Measurements from ENCODE around the gene CAPN5. TPM values are rescaled to one million over a fixed set of nuclear protein-coding genes. Genes with fewer than 3 reads are reported as not detected.
"Not testable (repeated sequence)": the region's sequence is repeated elsewhere in the genome, so short reads cannot be mapped to it uniquely, and the experiment has no call there.

The CAPN5 gene
- total RNA-seq, 1 donor from 2014 or later, result 20.1 TPM

DNA sequence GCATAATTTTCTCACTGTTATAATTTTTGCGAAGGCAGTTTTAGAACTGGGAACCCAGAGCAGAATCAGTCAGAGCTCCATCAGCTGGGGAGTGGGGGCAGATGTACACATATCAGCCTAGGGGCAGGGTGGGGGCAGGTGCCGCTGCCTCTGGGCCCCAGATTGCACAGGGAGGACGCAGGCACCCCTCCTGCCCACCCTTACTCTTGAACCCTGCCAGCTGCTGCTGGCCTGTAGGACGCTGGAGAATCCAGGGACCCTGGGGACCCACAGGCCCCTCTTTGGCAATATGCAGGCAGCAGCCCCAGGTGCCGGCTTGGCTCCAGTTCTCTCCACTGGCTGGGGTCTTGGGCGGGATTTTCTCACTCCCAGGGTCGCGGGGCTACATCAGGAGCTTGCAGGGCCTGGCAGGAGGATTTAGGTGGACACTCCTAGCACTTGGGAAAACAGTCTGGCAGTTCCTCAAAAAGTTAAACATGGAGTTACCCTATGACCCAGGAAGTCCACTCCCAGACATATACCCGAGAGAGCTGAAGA lies 8.8 kb upstream of the CAPN5 start:
- intact Hi-C loops (cut with DNase I), result no loop called here
- ATAC-seq, result no peak
- DNase-seq (ENCODE audit: low spot score), result no peak

DNA sequence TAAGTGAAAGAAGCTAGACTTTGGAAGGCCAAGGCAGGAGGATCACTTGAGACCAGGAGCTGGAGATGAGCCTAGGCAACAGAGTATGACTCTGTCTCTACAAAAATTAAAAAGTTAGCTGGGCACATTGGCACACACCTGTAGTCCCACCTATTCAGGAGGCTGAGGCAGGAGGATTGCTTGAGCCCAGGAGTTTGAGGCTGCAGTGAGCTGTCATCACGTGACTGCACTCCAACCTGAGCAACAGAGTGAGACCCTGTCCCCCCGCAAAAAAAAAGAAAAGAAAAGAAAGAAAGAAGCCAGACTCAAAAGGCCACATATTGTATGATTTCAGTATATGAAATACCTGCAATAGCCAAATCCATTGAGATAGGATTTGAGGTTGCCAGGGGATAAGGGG lies 7.9 kb upstream of the CAPN5 start:
- intact Hi-C loops (cut with DNase I), result no loop called here
- ATAC-seq (no peak), DNase-seq (ENCODE audit: low spot score) (no peak)

DNA sequence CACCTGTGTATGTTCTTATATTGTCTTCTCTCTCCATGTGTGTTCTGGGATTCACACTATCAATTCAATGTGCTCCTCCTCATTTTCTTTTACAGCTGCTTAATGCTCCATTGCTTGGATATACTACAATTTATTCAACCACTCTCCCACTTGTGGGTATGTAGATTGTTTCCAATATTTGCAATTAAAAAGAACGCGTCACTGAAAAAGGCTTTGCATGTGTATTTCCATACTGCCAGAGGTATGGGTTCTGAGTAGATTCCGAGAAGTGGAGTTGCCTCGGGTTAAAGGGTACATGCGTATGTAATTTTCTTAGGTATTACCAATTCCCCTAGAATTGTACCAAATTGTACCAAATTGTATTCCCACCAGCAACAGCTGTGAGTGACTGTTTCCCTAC lies 7.0 kb upstream of the CAPN5 start:
- ATAC-seq (no peak), DNase-seq (ENCODE audit: low spot score) (no peak)
- intact Hi-C loops (cut with DNase I), result no loop called here

DNA sequence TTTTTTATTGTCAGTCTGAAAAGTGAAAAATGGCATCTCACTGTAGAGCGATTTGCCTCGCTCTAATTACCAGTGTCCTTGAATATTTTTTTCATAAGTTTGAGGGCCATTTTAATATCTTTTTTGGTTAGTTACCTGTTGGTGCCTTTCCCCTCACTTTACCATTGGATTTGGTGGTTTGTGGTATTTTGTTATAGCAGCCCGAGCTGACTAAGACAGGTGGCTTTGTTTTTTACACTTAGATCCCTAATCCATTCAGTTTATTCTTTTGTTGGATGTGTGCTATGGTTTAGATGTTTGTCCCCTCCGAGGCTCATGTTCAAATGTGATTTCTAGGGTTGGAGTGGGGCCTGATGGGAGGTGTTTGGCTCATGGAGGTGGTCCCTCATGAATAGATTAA lies 6.5 kb upstream of the CAPN5 start:
- DNase-seq (ENCODE audit: low spot score) (no peak), ATAC-seq (no peak)
- intact Hi-C loops (cut with DNase I), result no loop called here

DNA sequence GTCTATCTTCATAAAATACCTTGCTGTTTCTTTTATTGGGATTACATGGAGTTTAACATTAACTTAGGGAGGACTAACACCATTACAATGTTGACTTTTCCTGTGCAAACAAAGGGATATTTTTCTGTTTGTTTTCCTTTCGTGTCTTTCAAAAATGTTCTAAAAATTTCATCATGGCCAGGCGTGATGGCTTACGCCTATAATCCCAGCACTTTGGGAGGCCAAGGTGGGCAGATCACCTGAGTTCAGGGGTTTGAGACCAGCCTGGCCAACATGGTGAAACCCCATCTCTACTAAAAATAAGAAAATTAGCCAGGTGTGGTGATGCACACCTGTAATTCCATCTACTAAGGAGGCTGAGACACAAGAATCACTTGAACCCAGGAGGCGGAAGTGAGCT lies 5.5 kb upstream of the CAPN5 start:
- intact Hi-C loops (cut with DNase I); ATAC-seq; DNase-seq (ENCODE audit: low spot score): not testable (repeated sequence)

DNA sequence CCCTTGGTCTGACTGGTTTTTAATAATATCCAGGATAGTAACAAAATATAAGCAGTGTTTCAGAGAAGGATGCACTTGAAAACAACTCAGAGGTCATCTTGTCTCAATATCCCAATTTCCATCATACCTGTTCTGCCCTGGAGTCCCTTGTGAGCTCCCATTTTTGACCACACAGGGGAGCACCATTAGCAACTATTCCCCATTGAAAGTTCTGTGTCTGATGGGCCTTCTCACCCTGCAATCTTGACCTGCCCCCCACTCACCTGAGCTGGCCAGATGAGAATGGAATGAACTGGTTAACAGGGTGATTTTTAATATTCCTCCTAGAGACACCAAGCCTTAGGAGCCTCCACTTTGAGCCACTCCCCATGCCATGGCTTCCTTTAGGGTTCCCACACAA lies 3.8 kb upstream of the CAPN5 start:
- intact Hi-C loops (cut with DNase I), result no loop called here
- DNase-seq (ENCODE audit: low spot score) (no peak), ATAC-seq (no peak)

DNA sequence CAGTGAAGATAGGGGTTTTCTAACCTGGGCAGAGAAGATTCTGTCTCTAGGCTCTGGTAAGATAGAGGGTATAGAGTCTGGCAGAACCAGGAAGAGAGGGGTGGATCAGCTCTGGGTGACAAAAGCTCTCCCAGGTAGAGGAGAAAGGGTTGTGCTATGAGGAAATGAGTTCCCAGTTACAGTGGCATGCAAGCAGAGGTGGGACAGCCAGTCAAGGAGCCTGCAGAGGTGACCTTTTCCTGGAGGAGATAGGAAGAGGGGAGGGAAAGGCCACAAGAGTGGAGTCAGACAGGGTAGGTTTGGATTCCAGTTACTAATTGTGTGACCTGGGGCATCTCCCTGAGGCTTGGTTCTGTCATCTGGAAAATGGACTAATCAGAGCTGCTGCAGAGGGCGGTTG lies 3.4 kb upstream of the CAPN5 start:
- intact Hi-C loops (cut with DNase I), result no loop called here
- ATAC-seq (no peak), DNase-seq (ENCODE audit: low spot score) (no peak)

DNA sequence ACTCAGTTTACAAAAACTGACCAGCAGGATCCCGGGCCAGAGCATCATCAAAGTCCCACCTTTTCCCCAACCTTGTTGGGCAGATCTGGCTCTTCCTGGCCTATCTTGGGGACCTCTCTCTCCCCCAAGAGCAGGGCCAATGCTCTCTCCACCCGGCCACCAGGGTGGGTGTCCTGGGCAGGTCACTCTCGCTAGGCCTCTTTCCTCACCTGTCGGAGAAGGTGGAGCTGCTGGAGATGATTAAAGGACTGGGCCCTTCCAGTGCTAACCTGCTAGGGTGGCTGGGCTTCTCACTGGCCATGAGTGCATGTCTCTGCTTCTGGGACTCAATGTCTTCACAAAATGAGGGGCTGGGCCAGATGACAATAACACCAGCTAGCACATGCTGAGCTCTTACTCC lies 2.9 kb upstream of the CAPN5 start:
- ATAC-seq, result no peak
- DNase-seq (ENCODE audit: low spot score), result no peak
- intact Hi-C loops (cut with DNase I), result no loop called here

DNA sequence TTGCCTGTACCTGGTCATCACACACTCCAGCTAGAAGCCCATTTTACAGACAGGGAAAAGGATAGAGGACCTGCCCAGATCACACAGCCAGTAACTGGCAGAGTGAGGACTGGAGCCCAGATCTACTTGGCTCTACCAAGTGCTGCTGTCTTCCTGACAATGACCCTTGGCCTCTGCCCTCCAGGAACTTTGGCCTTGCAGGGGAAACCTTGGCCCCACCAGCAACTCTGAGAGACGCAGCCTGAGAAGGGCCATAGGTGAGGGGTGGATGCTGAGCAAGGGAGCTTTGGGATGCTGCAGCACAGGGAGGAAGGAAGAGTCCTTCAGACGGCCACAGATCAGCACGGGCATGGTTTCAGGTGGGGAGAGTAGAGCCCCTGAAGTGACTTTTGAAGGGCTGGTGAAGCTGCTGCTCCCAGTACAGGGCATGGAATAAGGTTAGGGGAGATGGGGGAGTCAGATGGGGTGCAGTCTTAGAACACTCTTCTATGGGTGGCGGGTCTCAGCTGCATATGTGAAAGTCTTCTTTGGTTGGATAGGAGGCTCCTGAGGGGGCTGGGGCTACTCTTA lies 2.0 kb upstream of the CAPN5 start:
- DNase-seq (ENCODE audit: low spot score) (no peak), ATAC-seq (no peak)
- intact Hi-C loops (cut with DNase I), result no loop called here

DNA sequence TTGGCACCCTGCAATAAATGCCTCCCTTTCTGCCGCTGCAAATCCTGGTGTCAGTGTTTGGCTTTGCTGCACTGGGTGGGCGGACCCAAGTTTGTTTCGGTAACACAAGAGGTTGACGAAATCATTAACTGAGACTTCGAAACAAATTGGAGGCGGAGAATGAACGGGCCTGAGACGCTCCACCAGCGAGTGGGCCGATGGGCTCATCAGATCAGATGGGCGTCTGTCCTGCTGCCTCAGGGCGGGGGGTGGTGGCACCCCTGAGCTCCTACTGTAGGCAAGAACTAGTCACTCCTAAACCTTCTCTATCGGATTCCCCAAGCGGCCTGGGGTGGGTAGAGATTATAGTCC lies 918 bp upstream of the CAPN5 start:
- ATAC-seq, result peak; percentile 56
- intact Hi-C loops (cut with DNase I), result no loop called here
- peak; percentile 78 for DNase-seq (ENCODE audit: low spot score)

DNA sequence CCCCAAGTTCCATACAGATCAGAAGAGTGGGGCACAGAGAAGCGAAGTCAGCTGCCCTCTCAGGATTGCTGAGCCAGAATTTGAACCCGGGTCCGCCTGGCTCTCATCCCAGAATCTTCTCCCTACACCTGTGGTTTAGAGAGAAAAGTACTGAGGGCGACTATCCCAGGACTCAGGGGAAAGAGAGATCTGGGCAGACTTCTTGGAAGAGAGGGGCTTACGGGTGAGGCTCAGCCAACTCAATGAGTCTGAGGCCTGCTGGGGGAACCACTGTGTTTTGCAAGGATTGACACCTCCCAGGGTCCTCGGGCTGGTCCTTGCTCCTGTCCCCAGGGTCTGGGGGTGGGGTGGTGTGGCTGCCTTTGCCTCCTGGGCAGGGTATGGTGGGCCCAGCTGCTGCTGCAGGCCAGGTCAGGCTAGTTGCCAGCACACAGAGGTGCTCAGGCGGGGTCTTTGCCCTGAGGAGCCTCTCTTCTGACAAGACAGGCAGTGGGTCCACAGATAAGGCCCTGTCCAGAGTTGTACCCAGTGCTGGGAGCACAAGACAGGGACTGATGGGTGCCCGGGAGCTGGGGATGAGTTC lies 1.2 kb downstream of the CAPN5 start:
- ATAC-seq, result no peak
- intact Hi-C loops (cut with DNase I), result no loop called here
- DNase-seq (ENCODE audit: low spot score), result no peak

DNA sequence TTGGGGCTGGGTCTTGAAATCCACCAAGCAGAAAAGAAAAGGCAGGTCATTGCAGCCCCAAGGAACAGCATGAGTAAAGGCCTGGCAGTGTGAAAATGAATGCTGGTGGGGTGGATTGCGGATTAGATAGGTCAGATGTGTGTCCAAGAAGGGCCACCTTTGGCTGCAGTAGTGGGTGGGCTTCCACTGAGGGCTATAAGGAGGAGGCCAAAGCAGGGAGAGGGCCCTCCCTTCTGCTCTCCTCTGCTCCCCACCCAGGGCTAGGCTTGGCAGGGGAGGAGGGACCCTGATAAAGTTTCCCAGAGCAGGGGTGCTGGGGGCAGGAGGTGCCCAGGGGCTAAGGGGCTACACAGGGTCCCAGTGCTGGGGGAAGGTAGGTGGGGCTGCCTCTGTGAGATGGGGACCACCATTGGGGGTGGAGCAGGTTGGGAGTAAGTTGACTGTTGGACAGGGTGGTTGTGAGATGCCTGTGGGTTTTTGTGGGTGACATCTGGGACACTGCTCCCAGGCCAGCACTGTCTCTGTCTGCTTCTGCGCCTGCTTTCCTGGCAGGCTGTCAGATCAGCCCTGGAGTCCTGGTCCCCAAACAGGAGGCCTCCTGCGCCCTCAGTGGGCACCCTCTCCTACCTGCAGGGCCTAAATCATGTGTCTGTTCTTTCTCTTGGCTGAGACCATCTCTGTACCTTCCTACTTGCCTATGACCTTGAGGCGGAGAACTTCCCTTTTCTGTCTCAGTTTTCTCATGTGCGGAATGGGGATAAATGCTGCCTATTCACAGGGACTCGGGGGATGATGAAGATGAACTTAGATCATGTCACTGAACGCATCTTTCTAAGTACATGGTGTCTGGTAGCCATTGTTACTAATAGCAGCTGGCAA lies 1.9 kb downstream of the CAPN5 start:
- intact Hi-C loops (cut with DNase I), result no loop called here
- no peak for ATAC-seq
- DNase-seq (ENCODE audit: low spot score), result no peak

DNA sequence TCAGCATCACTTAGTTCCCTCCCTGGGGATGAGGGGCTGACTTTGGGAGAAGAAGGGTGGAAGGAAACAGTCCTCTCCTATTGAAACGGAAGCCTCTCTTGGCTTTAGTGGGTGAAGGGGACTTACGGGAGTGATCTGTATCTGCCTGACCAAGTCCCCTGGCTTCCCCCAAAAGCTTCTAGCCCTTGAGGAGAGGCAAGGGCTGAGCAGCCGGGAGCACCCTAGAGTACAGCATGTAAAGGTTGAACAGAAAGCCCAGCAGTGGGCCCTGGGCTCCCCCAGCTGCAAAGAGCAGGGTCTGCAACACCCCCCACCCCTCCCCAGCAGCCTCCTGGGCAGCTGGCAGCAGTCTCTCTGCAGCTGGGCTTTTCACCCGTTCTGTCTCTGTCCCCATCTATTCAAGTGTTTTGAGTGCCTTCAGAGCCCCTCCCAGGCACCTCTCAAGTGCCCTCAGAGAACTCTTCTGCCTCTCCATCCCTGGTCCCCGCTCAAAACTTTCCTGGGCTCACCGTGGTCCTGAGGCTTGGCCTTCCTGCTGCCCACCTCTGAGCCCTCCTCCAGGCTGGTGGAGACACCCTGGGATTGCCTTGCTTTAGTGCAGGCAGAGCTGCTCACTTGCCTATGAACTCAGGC lies 2.7 kb downstream of the CAPN5 start:
- DNase-seq (ENCODE audit: low spot score), result no peak
- intact Hi-C loops (cut with DNase I), result no loop called here

DNA sequence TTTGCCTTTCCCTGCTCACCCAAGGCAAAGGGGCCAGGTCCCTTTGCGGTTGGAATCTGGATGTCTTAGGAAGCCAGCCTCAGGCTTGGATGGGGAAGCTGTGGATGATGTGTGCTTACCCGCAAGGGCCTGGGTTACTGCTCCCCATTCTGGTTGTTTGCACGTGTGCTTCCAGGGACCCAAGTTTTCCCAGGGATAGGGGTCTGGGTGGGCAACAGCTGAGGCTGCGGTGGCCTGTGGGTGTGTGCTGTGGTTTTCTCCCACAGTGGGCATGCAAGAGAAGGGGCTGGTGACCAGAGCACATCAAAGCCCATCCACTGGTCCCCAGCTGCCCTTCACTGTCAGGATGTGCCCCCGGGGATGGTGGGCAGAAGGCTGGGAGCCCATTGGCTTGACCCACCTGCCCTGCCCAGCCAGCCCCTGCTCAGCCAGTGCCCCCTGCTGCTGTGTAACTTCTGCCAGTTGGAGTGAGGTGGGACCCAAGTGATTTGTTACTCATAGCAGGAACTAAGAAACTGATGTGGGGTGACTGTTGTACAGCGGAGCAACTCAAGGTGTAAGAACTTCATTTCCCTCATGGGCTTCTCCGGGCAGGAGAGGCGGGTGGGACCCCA lies 3.3 kb downstream of the CAPN5 start:
- intact Hi-C loops (cut with DNase I), result no loop called here
- no peak for ATAC-seq
- no peak for DNase-seq (ENCODE audit: low spot score)

More for the DNA sequence above, 2.7 kb downstream of the CAPN5 start:
- ATAC-seq, result no peak

DNA sequence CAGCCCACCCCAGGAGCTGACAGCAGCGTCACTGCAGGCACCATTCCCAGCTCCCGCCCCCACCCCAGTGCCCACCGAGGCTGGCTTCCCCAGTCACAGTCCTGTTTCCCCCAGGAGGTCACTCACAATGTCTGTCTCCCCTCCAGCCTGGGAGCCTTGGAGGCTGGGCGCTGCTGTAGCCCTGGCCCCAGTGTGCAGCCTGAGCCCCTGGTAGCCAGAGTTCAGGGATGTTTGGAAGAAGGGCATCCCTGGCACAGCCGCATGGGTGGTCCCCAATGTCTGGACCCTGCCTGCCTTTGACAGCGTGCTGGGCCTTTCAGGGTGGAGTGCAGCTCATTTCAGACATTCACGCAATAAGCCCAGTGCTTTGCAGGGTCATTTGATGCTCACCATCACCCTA lies 4.3 kb downstream of the CAPN5 start:
- no peak for ATAC-seq
- DNase-seq (ENCODE audit: low spot score), result no peak
- intact Hi-C loops (cut with DNase I), result no loop called here

DNA sequence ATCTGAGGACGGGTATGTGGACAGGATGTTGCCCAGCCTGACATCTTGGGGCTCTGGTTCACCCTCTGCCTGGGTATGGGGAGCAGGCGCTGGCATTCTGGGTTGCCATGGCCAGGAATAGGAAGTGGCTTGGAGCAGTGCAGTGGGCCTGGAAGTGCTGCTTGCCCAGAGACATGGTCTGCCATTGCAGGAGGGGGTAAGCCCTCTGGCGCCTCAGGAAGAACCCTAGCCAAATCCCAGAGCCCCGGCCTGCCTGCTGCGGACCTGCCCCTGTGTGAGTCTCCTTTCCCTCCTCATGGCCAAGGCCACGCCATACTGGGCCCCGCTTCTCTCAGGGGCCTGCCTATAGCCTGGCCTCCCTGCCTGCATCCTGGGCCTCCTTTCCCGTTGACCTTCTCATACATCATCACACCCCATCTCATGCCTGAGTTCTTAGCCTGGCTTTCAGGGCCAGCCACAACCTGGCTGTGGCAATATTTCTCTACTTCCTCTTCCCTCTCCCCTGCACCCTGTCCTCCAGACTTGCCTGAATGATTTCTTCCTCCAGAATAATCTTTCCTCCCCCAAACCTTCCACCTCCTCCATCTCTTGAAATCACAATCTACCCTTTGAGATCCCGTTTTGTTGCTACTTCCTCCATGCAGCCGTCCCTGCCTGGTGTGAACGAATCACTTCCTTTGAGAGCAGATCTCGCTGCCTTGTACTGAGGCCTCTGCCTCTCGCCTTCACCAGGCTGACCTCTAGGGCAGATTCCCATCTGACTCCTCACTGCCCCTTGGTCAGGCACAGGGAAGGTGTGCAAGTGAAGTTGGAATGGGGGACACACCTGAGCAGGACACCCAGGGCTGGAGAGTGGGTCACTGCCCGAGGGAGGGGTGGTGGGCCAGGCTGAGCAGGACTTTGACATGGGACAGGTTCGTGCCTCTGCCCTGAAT lies 5.2 kb downstream of the CAPN5 start:
- intact Hi-C loops (cut with DNase I), result no loop called here
- ATAC-seq (no peak), DNase-seq (ENCODE audit: low spot score) (peak; percentile 51)

DNA sequence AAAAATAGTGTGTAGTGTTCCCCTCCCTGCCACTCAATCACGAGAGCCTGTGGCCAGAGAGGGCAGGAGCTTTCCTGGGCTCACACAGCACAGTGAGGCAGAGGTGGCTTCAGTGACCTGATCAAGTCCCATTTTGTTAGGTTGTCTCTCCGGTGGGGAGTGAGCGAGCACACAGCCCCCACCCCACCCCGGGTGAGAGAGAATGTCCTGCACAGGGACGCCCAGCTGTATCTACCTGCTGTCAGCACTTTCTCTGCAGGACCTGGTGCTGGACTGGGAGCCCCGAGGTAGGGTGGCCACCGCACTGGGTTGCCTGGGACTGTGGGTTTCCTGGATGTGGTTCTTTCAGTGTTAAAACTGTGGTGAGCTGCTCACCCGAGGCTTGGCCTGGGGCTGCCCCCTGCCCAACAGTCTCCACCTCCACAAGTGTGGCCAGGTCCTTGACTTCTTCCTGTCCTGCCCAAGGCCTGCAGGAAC lies 6.1 kb downstream of the CAPN5 start:
- DNase-seq (ENCODE audit: low spot score), result no peak
- ATAC-seq, result peak; percentile 6
- intact Hi-C loops (cut with DNase I), result no loop called here

DNA sequence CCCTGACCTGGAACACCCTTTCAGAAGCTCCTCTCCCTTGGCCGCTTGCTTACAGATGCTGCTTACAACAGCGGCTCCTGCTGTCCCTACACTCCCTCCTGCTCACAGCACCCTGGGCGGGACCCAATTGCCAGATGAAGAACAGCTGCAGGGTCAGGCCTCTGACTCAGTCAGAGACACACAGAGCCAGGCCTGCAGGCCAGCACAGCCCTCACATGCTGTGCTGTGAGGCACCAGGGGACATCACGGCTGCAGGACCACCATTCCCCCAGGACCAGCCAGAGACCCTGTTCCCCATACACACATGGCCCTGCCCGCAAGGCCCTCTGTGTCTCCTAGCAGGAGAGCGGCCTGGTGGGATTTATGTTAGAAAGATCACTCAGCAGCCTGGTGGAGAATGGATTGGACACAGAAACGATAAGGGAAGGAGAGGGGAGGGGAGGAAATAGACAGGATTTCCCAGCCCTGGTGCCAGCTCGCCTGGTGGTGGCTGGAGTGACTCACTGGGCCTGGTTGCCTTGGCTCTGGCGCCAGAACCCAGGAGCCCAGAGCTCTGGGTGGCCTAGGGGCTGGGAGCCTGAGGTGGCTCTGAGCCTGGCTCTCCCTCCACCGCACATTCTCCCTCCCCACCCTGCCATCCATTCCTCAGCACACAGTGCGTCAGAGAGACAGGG lies 6.7 kb downstream of the CAPN5 start:
- intact Hi-C loops (cut with DNase I), result no loop called here
- ATAC-seq (peak; percentile 98), DNase-seq (ENCODE audit: low spot score) (peak; percentile 90)
